ENCODE data around the gene NYAP2.

NYAP2 gene

DNA sequence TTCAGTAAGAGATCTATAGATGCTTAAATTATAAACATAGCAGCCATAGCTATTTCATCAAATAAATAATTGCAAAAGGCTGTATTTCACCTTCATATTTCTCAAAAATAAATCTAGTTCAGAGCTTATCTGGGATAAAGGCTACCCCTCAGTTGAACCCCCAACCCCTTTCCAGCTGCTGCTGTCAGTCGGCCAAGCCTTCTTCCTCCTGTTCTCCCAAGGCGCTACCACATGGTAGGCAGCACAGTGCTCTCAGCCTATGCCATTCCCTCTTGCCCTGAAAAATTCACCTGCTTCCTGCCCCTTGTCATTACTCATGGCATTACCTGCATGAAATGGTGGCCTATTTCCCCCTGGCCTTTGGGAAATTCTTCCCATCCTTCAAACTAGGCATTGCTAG is 136.5 kb downstream of the NYAP2 start:
- DNase-seq (ENCODE audit: extremely low read depth in 1 of 2, low read depth in 1 of 2) = no peak

GRCh38 chr2:225543626-225544025 is 144.1 kb downstream of the NYAP2 start:
- no peak for DNase-seq (ENCODE audit: extremely low read depth in 1 of 2, low read depth in 1 of 2)

- DNase-seq (ENCODE audit: extremely low read depth in 1 of 2, low read depth in 1 of 2) = no peak
These were observed 157.0 kb downstream of the NYAP2 start for GRCh38 chr2:225556461-225556860.

- no peak for DNase-seq (ENCODE audit: extremely low read depth in 1 of 2, low read depth in 1 of 2)
These were observed 159.0 kb downstream of the NYAP2 start for GRCh38 chr2:225558399-225559071.

DNA sequence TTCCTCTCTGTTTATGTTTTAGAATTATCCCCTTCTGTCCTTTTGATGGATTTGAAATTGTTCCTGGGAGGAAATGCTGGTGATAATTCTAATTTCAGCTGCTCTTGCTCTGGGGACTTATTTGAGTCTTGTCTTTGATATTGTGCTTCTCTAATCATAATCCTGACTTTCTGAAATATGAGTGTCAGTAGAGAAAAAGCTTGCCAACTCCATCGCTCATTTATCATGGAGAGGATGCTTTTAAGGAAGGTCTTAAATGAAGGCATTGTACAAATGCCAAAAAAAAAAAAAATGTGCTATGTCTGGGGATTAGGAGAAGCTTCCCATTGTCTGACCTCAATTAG is 159.5 kb downstream of the NYAP2 start:
- DNase-seq (ENCODE audit: extremely low read depth in 1 of 2, low read depth in 1 of 2) = no peak

- DNase-seq (ENCODE audit: extremely low read depth in 1 of 2, low read depth in 1 of 2) = no peak
These were observed 167.3 kb downstream of the NYAP2 start for GRCh38 chr2:225566798-225567197.

GRCh38 chr2:225569995-225570394 is 170.5 kb downstream of the NYAP2 start:
- no peak for DNase-seq (ENCODE audit: extremely low read depth in 1 of 2, low read depth in 1 of 2)

- no peak for DNase-seq (ENCODE audit: extremely low read depth in 1 of 2, low read depth in 1 of 2)
These were observed 174.1 kb downstream of the NYAP2 start for GRCh38 chr2:225573603-225574002.

DNA sequence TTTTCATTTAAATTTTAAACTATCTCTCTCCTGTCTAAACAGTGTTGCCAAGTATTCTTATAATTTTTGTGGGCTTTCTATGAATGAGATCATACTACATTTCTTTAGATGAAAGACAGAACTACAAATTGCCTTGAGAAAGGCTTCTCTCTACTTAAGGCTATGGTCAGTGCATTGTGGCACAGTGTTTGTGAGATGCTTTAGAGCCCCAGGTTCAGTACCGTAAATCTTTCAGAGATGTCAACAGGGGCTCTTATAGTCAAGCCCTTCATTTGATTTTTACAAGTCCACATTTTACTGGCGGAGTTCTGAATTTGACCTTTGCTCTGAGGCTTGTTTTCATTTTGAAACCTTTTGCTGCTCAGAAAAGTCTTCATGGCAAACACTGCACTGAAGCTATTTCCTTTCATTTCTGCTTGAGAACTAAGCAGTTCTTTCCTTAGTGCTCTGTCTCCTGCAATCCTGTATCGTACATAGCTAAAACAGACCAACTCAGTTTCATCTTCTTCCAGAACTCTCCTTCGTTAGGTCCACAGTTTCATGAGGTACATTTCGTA is 175.2 kb downstream of the NYAP2 start:
- no peak for DNase-seq (ENCODE audit: extremely low read depth in 1 of 2, low read depth in 1 of 2)

GRCh38 chr2:225581135-225581534 is 181.6 kb downstream of the NYAP2 start:
- no peak for DNase-seq (ENCODE audit: extremely low read depth in 1 of 2, low read depth in 1 of 2)

GRCh38 chr2:225581906-225582305 is 182.4 kb downstream of the NYAP2 start:
- no peak for DNase-seq (ENCODE audit: extremely low read depth in 1 of 2, low read depth in 1 of 2)

DNA sequence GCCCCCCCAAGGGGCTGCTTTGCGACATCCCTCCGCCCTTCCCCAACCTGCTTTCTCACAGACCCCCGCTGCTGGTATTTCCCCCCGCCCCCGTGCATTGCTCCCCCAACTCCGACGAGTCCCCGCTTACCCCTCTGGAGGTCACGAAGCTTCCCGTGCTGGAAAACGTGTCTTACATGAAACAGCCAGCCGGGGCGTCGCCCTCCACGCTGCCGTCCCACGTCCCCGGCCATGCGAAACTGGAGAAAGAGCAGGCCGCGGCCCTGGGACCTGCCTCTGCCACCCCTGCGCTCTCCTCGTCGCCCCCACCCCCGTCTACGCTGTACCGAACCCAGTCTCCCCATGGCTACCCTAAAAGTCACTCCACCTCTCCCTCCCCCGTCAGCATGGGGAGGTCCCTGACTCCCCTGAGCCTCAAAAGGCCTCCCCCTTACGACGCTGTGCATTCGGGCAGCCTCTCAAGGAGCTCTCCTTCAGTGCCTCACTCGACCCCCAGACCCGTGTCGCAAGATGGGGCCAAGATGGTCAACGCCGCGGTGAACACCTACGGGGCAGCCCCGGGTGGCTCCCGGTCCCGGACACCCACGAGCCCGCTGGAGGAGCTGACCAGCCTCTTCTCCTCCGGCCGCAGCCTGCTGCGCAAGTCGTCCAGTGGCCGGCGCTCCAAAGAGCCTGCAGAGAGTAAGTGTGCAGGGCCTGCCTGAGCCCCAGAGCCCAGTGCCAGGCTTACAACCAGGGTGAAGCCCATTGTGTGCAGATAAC is 183.0 kb downstream of the NYAP2 start:
- no peak for DNase-seq (ENCODE audit: extremely low read depth in 1 of 2, low read depth in 1 of 2)

DNA sequence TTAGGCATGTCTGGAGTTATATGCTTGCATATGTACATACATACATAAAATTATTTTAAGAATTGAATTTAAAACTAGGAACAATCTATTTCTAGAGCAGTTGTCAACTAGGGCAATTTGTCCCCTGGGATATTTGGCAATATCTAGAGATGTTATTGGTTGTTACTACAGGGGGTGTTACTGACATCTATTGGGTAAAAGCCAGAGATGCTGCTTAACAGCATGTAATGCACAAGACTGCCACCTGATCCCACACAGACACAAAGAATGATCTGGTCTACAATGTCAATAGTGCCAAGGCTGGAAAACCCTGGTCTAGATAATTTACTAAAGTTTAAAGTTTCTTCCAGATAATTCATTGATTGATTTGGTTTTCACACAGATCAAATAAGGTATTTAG is 185.3 kb downstream of the NYAP2 start:
- no peak for DNase-seq (ENCODE audit: extremely low read depth in 1 of 2, low read depth in 1 of 2)

DNA sequence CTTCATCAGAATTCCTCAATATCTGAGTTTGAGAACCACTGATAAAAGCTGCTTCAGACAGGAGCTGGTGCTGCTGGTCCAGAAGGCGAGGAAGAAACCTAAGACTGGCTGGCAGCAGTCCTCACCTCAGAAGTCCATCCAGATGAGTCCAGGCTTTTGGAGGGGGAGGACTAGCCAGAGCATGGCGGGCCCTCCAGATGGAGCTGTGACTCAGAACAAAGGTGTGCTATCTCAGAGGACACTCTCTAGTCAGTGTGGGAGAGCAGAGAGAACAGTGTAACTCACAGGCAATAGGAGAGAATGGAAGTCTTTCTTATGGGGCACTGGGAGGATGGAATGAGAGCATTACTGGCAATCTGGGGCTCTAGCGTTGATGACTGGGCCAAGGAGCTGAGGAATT is 191.4 kb downstream of the NYAP2 start:
- no peak for DNase-seq (ENCODE audit: extremely low read depth in 1 of 2, low read depth in 1 of 2)

DNA sequence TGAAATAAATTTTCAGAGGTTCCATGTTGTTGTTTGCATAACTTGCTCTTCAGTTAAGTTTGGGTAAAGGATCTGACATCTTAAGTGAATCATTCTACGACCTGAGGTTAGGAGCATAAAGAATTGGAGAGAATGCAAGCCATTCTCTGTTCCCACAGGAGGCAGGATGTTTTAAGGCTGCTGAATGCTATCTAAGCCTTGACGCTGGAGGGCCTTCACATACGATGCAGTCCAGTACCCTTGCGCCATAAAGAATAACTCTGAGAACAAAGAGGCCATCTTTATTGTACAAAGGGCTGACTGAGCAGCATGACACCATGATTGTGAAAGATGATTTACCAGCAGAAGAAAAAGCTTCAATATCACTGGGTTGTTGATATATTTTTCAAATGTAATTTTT is 198.4 kb downstream of the NYAP2 start:
- no peak for DNase-seq (ENCODE audit: extremely low read depth in 1 of 2, low read depth in 1 of 2)

DNA sequence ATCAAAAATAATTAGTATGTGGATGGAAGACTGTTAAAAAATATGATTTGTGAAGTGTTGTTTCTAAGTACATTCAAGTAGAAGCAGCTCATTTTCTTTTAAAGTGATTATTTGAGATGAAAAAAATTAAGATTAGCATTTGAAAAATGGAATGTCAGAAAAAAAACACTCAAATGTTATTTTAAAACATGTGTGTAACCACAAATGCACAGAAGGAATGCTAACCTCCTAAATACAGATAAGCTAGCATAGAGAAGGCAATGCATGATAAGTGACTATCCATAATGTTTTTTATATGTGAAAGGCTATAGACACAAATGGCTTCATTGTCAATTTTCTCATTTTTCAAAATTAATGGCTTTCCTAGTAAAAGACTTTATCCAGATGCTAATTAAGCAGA is 198.9 kb downstream of the NYAP2 start:
- no peak for DNase-seq (ENCODE audit: extremely low read depth in 1 of 2, low read depth in 1 of 2)

DNA sequence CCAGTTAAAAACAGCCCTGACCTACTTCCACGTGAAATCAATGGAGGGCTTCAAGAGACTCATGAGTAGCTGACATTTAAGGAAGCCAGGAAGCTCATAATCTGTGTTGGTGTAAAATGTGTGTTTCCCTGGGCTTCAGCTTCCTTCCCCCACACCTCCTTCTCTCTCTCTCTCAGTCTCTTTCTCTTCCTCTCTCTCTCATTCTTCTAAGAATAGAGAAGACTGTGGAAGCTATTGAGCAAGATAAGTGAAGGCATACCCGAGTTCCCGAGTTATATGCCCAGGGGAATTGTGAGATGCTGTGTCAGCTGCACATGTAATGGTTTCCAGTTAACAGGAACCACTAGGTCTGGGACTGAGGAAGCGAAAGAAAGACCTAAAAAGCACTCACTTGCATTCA is 199.4 kb downstream of the NYAP2 start:
- DNase-seq (ENCODE audit: extremely low read depth in 1 of 2, low read depth in 1 of 2) = no peak

GRCh38 chr2:225599856-225600255 is 200.3 kb downstream of the NYAP2 start:
- no peak for DNase-seq (ENCODE audit: extremely low read depth in 1 of 2, low read depth in 1 of 2)

- no peak for DNase-seq (ENCODE audit: extremely low read depth in 1 of 2, low read depth in 1 of 2)
These were observed 200.9 kb downstream of the NYAP2 start for GRCh38 chr2:225600444-225600843.

- DNase-seq (ENCODE audit: extremely low read depth in 1 of 2, low read depth in 1 of 2) = no peak
These were observed 201.4 kb downstream of the NYAP2 start for GRCh38 chr2:225600865-225601264.

GRCh38 chr2:225602205-225602604 is 202.7 kb downstream of the NYAP2 start:
- no peak for DNase-seq (ENCODE audit: extremely low read depth in 1 of 2, low read depth in 1 of 2)

- no peak for DNase-seq (ENCODE audit: extremely low read depth in 1 of 2, low read depth in 1 of 2)
These were observed 208.6 kb downstream of the NYAP2 start for GRCh38 chr2:225608136-225608535.

Data from stimulated activated CD8-positive, alpha-beta memory T cell treated with anti-CD3 and anti-CD28 coated beads, Interleukin-7, amount 100 ng/mL, for 48 hours (primary cell).